ENCODE results near the gene LRRC45.
A peak's percentile ranks its signal among the peaks of the same experiment; 100 is the strongest.

The LRRC45 gene

DNA sequence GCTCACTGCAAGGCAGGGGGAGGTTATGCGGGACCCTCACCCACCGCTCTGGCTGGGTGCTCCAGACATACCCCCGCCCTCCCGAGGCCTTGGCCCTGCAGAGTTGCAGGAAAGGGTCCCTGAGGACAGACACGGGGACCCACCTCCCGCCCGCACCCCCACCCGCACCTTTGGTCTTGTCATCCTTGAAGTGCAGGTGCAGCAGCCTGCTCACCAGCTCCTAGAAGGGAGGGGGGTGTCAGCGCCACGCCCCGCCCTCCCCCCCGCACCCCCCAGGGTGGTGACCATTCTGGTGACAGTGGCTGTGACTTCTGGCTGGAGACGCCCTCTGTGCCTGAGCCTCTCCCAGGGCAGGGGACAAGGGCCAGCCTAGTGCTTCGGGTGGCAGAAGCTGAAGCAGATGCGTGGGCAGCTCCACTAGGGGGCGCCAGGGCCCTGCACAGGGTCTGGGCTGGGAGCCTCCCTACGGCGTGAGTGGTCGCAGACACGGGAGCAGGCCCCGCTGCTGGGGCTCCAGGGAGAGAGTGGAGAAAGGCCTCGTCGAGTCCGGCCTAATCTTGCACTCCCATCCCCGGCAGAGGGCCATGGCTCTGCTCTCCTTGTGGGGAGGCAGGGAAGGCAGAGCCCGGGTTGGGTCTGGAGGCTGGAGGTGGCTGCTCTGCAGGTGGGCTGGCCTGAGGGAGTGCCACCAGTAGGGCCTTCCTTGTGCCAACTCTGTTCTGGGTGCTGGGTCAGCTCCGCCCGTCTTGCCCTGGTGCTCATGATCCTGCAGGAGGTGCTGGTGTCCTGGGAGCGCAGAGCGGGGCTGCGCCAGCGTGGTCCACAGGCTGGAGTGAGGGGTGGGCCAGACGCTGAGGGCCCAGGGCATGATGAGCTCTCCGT lies 3.2 kb upstream of the LRRC45 start:
- no peak for DNase-seq (ENCODE audit: low spot score)

GRCh38 chr17:82020572-82021106 lies 2.5 kb upstream of the LRRC45 start:
- DNase-seq (ENCODE audit: low spot score), result no peak

GRCh38 chr17:82021107-82021899 lies 1.8 kb upstream of the LRRC45 start:
- peak; percentile 73 for DNase-seq (ENCODE audit: low spot score)

- no peak for DNase-seq (ENCODE audit: low spot score)
Observed at GRCh38 chr17:82021900-82022309, 1.2 kb upstream of the LRRC45 start.

DNA sequence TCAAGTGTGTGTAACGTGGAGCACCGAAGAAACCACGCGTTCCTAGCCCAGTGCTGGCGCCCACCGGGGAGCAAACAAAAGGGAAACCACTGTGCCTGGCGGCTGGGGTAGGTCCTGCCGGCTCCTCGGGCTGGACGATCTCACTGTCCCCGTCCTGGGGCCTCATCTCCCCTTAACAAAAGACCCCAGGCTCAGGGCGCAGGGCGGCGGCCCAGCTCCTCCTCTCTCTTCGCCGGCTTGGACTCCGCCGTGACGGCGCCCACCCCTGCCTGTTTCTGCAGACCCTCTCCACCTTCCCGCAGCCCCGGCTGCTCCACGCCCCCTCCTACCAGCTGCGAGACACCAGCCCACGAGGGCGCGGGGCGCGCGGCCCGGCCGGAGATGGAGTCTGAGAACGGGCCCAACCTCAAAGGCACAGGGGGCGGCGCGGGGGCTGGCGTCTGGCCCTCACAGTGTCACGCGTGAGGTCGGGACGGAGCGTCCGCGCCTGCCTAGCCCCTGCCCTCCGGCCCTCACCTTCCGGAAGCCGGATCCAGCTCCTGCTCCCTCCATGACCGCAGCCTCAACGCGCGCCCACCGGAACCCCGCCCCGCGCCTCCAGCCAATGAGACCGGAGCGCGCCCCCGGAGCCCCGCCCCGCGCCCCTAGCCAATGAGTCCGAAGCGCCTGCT lies 660 bp upstream of the LRRC45 start, which contains the start of gene CENPX:
Gene CENPX (minus strand): TSS at position 569 of the 671 bp plus-strand sequence. CDS start 17 bp downstream, at position 552.
- DNase-seq (ENCODE audit: low spot score), result no peak

DNA sequence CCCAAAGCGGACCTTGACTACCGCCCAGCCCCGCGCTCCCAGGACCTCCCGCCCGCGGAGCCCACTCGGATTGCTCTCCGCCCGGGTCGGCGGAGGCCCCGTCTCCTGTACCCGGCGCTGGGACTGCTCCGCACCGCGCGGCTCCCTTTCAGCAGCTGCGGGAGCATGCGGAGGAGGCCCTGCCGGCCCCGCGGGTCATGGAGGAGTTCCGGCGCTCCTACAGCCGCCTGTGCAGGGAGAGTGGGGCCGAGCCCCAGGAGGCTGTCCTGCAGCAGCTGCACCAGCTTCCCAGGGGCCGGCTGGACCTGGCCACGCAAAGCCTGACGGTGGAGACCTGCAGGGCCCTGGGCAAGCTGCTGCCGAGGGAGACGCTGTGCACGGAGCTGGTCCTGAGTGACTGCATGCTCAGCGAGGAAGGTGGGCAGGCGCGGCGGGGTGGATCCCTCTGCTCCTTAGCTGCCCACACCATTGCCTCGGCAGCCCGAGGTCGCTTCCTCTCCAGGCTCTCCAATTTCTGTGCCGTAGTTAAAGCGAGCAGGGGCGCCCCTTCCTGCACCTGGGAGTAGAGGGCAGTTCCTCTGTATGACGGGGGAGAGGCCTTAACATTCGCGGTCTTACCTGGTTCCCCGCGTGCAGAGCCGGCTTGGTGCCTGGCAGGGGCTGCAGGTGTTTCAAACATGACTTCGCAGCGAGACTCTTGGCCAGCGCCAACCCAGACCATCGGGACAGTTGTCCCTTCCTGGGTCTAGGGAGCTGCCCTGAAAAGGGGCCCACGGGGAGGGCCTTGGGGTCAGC lies 539 bp downstream of the LRRC45 start:
- DNase-seq (ENCODE audit: low spot score), result no peak

- no peak for DNase-seq (ENCODE audit: low spot score)
Observed at GRCh38 chr17:82024859-82025258, 1.8 kb downstream of the LRRC45 start.

GRCh38 chr17:82025401-82026107 lies 2.4 kb downstream of the LRRC45 start:
- DNase-seq (ENCODE audit: low spot score), result no peak

GRCh38 chr17:82028246-82028645 lies 5.1 kb downstream of the LRRC45 start:
- DNase-seq (ENCODE audit: low spot score), result no peak

DNA sequence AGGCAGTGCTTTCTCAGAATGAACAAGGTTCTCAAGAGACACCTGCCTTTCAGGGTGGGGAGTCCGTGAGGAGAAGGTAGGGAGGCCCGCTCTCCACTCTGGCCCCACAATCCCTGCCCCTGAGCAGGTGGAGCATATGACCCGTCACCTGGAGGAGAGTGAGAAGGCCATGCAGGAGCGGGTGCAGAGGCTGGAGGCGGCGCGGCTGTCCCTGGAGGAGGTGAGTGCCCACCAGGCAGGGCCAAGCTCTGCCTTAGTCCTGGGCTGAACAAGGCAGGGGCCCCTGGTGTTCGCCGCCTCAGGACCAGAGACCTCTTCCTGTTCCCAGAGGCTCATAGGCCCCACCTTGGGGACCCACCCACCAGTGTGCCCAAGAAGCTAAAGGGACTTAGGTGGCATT lies 5.9 kb downstream of the LRRC45 start:
- DNase-seq (ENCODE audit: low spot score), result no peak

GRCh38 chr17:82029391-82029790 lies 6.3 kb downstream of the LRRC45 start:
- no peak for DNase-seq (ENCODE audit: low spot score)

GRCh38 chr17:82029990-82030469 lies 6.9 kb downstream of the LRRC45 start:
- no peak for DNase-seq (ENCODE audit: low spot score)

GRCh38 chr17:82030470-82031302 lies 7.6 kb downstream of the LRRC45 start:
- DNase-seq (ENCODE audit: low spot score), result peak; percentile 56

GRCh38 chr17:82031303-82031884 lies 8.3 kb downstream of the LRRC45 start, which contains the start of gene RAC3:
RAC3 (plus strand) TSS chr17:82031678; CDS start chr17:82031762, 84 bp downstream.
- DNase-seq (ENCODE audit: low spot score), result no peak

DNA sequence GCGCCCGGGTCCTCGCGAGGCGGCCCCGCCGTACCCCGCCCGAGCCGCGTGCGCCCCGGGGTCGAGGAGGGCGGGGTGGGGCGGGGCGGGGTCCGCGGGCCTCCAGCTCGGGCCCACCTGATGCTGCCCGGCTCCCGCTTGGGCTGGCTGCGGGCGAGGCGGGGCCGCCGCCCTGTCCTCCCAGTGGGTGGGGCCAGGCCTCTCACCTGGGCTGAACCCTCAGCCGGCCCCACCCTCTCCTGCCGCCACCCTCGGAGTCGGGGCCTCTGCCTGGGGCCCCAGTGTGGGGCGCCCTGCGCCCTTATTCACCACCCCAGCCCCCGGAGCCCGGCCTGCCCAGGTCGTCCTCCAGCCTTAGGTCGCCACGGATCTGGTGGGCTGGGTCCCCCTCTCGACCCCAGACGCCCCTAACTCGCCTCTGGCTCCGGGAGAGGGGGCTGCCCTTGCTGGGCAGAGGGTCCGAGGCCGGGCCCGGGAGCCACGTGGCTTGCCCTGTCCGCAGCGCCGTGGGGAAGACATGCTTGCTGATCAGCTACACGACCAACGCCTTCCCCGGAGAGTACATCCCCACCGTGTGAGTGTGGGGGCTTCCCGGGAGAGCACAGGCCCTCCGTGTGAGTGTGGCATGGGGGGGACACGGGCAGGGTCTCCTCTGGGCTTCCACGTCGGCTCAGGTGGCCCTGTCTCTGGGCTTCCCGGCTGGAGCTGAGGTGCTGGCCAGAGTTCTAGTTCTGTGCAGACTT lies 9.0 kb downstream of the LRRC45 start:
- DNase-seq (ENCODE audit: low spot score), result no peak

- DNase-seq (ENCODE audit: low spot score), result no peak
Observed at GRCh38 chr17:82033359-82034085, 10.4 kb downstream of the LRRC45 start.

- no peak for DNase-seq (ENCODE audit: low spot score)
Observed at GRCh38 chr17:82034371-82035011, 11.4 kb downstream of the LRRC45 start.

Data from pons (tissue), 1 donor.